Activated CD4-positive, alpha-beta T cell treated with anti-CD3 and anti-CD28 coated beads for 36 hours (primary cell): ENCODE results near the gene SLC25A21. TPM values are rescaled to one million over a fixed set of nuclear protein-coding genes. Genes with fewer than 3 reads are reported as not detected.

Experiments
- ATAC-seq: fragments of 200-7000 bp; cut with Tn5 transposase; one replicate; pipeline ENCODE4 v1.10.0; 2021; ENCODE audit warnings: mild to moderate bottlenecking, moderate library complexity
- CTCF ChIA-PET: fragments of 350-600 bp; sonication (Branson Sonifier 250); formaldehyde crosslinking; loops from one replicate; lab custom pipeline; 2021; ENCODE audit warnings: antibody characterized with exemption; lab: Charles Lee
- POLR2A ChIA-PET: fragments of 350-600 bp; sonication (Branson Sonifier 250); formaldehyde crosslinking; loops from one replicate; lab custom pipeline; 2021; ENCODE audit warnings: antibody characterized with exemption, inconsistent platforms; lab: Charles Lee
- DNase-seq: peaks from one replicate; pipeline ENCODE4 v3.0.0-alpha.2; 2020
- H3K27ac Mint-ChIP-seq: one replicate; pipeline ENCODE4 v1.8.0; 2021; ENCODE audit warnings: mixed read lengths
- H3K27me3 Mint-ChIP-seq: one replicate; pipeline ENCODE4 v1.8.0; 2021; ENCODE audit warnings: mixed read lengths
- H3K36me3 Mint-ChIP-seq: one replicate; pipeline ENCODE4 v1.8.0; 2021; ENCODE audit warnings: low read depth, mixed read lengths
- H3K4me1 Mint-ChIP-seq: one replicate; pipeline ENCODE4 v1.8.0; 2021; ENCODE audit warnings: mixed read lengths
- H3K4me3 Mint-ChIP-seq: one replicate; pipeline ENCODE4 v1.8.0; 2021; ENCODE audit warnings: mild to moderate bottlenecking, moderate library complexity, mixed read lengths
- H3K9me3 Mint-ChIP-seq: one replicate; pipeline ENCODE4 v1.8.0; 2021; ENCODE audit warnings: low read depth, mixed read lengths
- intact Hi-C, 2 experiments: fragments of 100-400 bp; cut with DNase I in 1 of 2; cut with micrococcal nuclease in 1 of 2; formaldehyde crosslinking; loops; one replicate each; pipeline versions ENCODE4 v1.14.2 to v1.15.1; 2022 to 2024; cut with DNase I, micrococcal nuclease
- total RNA-seq, 2 experiments: library from RNA; stranded (reverse); gene quantifications; one replicate each; pipeline ENCODE4 v1.2.3, GENCODE V29; 2021

SLC25A21 gene
- total RNA-seq, 2 experiments from 2014 or later, result not detected

GRCh38 chr14:37035401-37035800 lies 137.0 kb downstream of the SLC25A21 start:
- DNase-seq, result no peak
- Mint-ChIP-seq H3K9me3 (no peaks in the 10 kb centered on the region), H3K4me1 (no peaks in the 10 kb centered on the region), H3K27me3 (no peaks in the 10 kb centered on the region), H3K36me3 (no peaks in the 10 kb centered on the region), H3K4me3 (no peak overlapping the region), H3K27ac (no peak overlapping the region)
- CTCF ChIA-PET, result no interaction called here
- no peak for ATAC-seq
- intact Hi-C loops, result no loop called here
- POLR2A ChIA-PET, result no interaction called here

GRCh38 chr14:37034410-37035285 lies 137.8 kb downstream of the SLC25A21 start:
- Mint-ChIP-seq H3K36me3 (no peaks in the 10 kb centered on the region), H3K4me1 (no peaks in the 10 kb centered on the region), H3K4me3 (no peak overlapping the region), H3K27me3 (no peaks in the 10 kb centered on the region), H3K9me3 (no peaks in the 10 kb centered on the region), H3K27ac (no peak overlapping the region)
- DNase-seq, result no peak
- intact Hi-C loops, result no loop called here
- ChIA-PET CTCF (interaction anchor here (0.6 kb wide), 1 partner anchor 545 kb away, joined by 3 read pairs; no protein-coding TSS in a partner anchor), POLR2A (no interaction called here)
- no peak for ATAC-seq

DNA sequence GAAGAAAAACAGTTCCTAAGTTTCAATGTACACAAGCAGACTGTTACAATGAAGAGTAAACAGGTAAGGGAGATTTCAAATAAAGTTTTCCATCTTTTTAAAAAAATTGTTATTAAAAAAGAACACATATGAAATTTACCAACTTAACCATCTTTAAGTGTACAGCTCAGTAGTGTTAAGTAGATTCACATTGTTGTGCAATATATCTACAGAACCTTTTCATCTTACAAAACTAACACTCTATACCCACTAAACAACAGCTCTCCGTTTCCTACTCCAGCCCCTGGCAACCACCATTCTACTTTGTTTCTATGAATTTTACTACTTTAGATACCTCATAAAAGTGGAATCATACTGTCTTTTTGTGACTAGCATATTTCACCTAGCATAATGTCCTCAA lies 139.5 kb downstream of the SLC25A21 start:
- no peak for ATAC-seq
- Mint-ChIP-seq H3K27me3 (no peaks in the 10 kb centered on the region), H3K4me1 (no peaks in the 10 kb centered on the region), H3K36me3 (no peaks in the 10 kb centered on the region), H3K4me3 (no peak overlapping the region), H3K27ac (no peak overlapping the region), H3K9me3 (no peaks in the 10 kb centered on the region)
- POLR2A ChIA-PET, result no interaction called here
- intact Hi-C loops, result no loop called here
- DNase-seq, result no peak
- CTCF ChIA-PET, result no interaction called here

DNA sequence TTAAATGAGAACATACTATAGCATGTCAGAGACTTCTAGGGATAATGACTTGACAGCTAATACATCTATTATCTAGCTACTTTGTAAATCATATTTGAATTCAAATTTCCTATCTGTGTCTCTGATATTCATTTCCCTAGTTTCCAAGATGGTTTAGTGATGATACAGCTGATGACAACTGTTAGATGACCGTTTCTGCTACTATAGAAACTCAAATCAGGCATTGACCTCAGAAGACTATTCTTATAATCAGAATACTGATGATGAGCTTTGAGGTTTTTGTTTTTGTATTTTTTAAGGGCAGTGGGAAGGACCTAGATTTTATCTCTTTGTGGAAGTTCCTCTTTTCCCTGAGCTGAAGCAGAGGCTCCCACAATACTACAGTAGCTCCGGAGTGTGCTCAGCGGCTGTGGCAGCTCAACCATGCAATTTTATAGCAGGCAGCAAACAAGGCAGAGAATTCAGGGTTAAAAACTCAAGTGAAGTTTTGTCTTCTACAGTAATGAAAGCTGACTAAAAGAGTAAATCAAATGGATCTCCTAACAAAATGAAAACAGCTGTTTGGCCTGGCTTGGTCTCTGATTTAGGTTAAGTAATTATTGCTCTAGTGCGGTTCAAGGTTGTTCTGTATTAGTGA lies 145.1 kb downstream of the SLC25A21 start:
- no peaks in the 10 kb centered on the region for H3K27me3 Mint-ChIP-seq
- no peak overlapping the region for H3K4me3 Mint-ChIP-seq

DNA sequence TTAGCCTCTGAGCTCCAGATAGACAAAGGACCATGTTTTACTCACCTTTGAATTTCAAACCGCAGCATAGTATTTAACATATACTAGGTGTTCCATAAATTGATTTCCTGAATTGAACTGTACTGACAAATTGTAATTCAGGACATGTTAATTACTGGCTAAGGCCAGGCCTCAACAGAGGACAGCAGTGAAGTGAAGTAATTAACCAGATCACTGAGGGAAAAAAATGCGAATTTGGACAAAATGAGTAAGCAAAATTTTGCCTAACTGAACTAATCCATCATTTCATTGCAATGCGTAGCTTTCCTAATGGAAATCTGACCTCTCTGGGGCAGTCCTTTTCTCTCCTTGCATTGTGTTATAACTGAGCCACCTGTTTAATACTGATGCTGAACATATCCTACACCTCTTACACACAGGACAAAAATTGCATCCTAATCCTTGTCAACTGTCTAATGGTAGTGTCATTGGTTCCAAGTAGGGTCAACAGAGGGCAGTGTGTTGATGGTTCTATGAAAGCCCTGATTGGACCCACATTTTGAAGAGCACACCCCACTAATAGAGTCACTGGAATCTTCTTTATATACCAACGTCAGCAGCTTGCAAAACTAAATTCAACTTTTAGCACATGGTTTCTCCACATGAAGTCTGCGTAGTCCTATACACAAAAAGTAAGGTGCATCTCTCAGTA lies 148.4 kb downstream of the SLC25A21 start:
- POLR2A ChIA-PET, result no interaction called here

More for the DNA sequence above, 145.1 kb downstream of the SLC25A21 start:
- Mint-ChIP-seq H3K9me3 (no peaks in the 10 kb centered on the region), H3K4me1 (no peaks in the 10 kb centered on the region), H3K36me3 (no peaks in the 10 kb centered on the region), H3K27ac (no peak overlapping the region)
- CTCF ChIA-PET, result no interaction called here
- no peak for ATAC-seq
- POLR2A ChIA-PET, result no interaction called here
- intact Hi-C loops, result no loop called here
- DNase-seq, result no peak

GRCh38 chr14:37021390-37021789 lies 151.0 kb downstream of the SLC25A21 start:
- intact Hi-C loops, result no loop called here
- Mint-ChIP-seq H3K4me3 (no peak overlapping the region), H3K4me1 (no peaks in the 10 kb centered on the region), H3K27me3 (peaks cover 2% of the 10 kb centered on the region), H3K36me3 (no peaks in the 10 kb centered on the region), H3K9me3 (no peaks in the 10 kb centered on the region), H3K27ac (no peak overlapping the region)
- ChIA-PET POLR2A (no interaction called here), CTCF (no interaction called here)
- no peak for DNase-seq
- ATAC-seq, result no peak

More for the DNA sequence above, 148.4 kb downstream of the SLC25A21 start:
- ATAC-seq (no peak), DNase-seq (no peak)
- intact Hi-C loops, result no loop called here
- Mint-ChIP-seq H3K9me3 (no peaks in the 10 kb centered on the region), H3K27ac (no peak overlapping the region), H3K27me3 (peaks cover 2% of the 10 kb centered on the region), H3K4me3 (no peak overlapping the region), H3K36me3 (no peaks in the 10 kb centered on the region), H3K4me1 (no peaks in the 10 kb centered on the region)
- CTCF ChIA-PET, result no interaction called here

- ChIA-PET CTCF (no interaction called here), POLR2A (no interaction called here)
Observed at GRCh38 chr14:37019488-37019887, 152.9 kb downstream of the SLC25A21 start.

GRCh38 chr14:37018571-37019240 lies 153.7 kb downstream of the SLC25A21 start:
- POLR2A ChIA-PET, result no interaction called here
- no peak for ATAC-seq
- H3K9me3 Mint-ChIP-seq, result no peaks in the 10 kb centered on the region
- no peak for DNase-seq
- intact Hi-C loops, result no loop called here
- no peak overlapping the region for H3K4me3 Mint-ChIP-seq
- H3K4me1 Mint-ChIP-seq, result no peaks in the 10 kb centered on the region
- H3K36me3 Mint-ChIP-seq, result no peaks in the 10 kb centered on the region
- CTCF ChIA-PET, result no interaction called here
- no peak overlapping the region for H3K27ac Mint-ChIP-seq
- H3K27me3 Mint-ChIP-seq, result peaks cover 2% of the 10 kb centered on the region

More at GRCh38 chr14:37019488-37019887, 152.9 kb downstream of the SLC25A21 start:
- H3K36me3 Mint-ChIP-seq, result no peaks in the 10 kb centered on the region
- peaks cover 2% of the 10 kb centered on the region for H3K27me3 Mint-ChIP-seq
- H3K4me1 Mint-ChIP-seq, result no peaks in the 10 kb centered on the region
- ATAC-seq, result no peak
- no peak overlapping the region for H3K4me3 Mint-ChIP-seq
- H3K9me3 Mint-ChIP-seq, result no peaks in the 10 kb centered on the region
- no peak overlapping the region for H3K27ac Mint-ChIP-seq
- no peak for DNase-seq
- intact Hi-C loops, result no loop called here

GRCh38 chr14:37013078-37013477 lies 159.3 kb downstream of the SLC25A21 start:
- Mint-ChIP-seq H3K27me3 (no peaks in the 10 kb centered on the region), H3K4me1 (no peaks in the 10 kb centered on the region), H3K4me3 (no peak overlapping the region), H3K36me3 (no peaks in the 10 kb centered on the region), H3K9me3 (no peaks in the 10 kb centered on the region), H3K27ac (no peak overlapping the region)
- ATAC-seq, result no peak
- no peak for DNase-seq
- intact Hi-C loops, result no loop called here
- ChIA-PET POLR2A (no interaction called here), CTCF (no interaction called here)

- ChIA-PET POLR2A (no interaction called here), CTCF (no interaction called here)
- intact Hi-C loops, result no loop called here
- DNase-seq (no peak), ATAC-seq (no peak)
- peaks cover 6% of the 10 kb centered on the region for H3K9me3 Mint-ChIP-seq
- H3K27ac Mint-ChIP-seq, result no peak overlapping the region
- H3K27me3 Mint-ChIP-seq, result no peaks in the 10 kb centered on the region
- H3K4me3 Mint-ChIP-seq, result no peak overlapping the region
- H3K4me1 Mint-ChIP-seq, result no peaks in the 10 kb centered on the region
- no peaks in the 10 kb centered on the region for H3K36me3 Mint-ChIP-seq
Observed at GRCh38 chr14:36998686-36999085, 173.7 kb downstream of the SLC25A21 start.

- Mint-ChIP-seq H3K9me3 (peaks cover 6% of the 10 kb centered on the region), H3K36me3 (no peaks in the 10 kb centered on the region), H3K4me1 (no peaks in the 10 kb centered on the region), H3K4me3 (no peak overlapping the region), H3K27ac (no peak overlapping the region), H3K27me3 (no peaks in the 10 kb centered on the region)
- DNase-seq (no peak), ATAC-seq (no peak)
- intact Hi-C loops, result no loop called here
- CTCF ChIA-PET, result no interaction called here
- POLR2A ChIA-PET, result no interaction called here
Observed at GRCh38 chr14:36997843-36998242, 174.6 kb downstream of the SLC25A21 start.
